Stomach (tissue), 4 donors: Measurements from ENCODE around the gene SORCS2.

ENCODE experiments used
- EP300 ChIP-seq: sonication (generic); formaldehyde crosslinking; IDR thresholded peaks from one replicate; pipeline ENCODE4 v1.6.1; 2017; ENCODE audit warnings: antibody characterized with exemption
- POLR2A ChIP-seq, 4 donors: fragments of 450-650 bp; IDR thresholded peaks; one replicate each; pipeline ENCODE4 v1.6.1; 2016; ENCODE audit warnings: antibody characterized with exemption in 4 of 4, control low read depth in 2 of 4, mild to moderate bottlenecking in 1 of 4, moderate library complexity in 1 of 4
- POLR2AphosphoS5 ChIP-seq, 3 donors: sonication (generic); formaldehyde crosslinking; IDR thresholded peaks; one replicate each; pipeline ENCODE4 v1.6.1; 2016; ENCODE audit warnings: antibody characterized with exemption in 3 of 3
- TF ChIP-seq, protein P1 (sequence below), 7 experiments: fragments of 450-650 bp in 4 of 7; fragments of 200-600 bp in 3 of 7; sonication (generic) in 3 of 7; IDR thresholded peaks; one replicate each; pipeline ENCODE4 v1.5.1; 2016 to 2019; ENCODE audit warnings: antibody characterized with exemption in 7 of 7, control low read depth in 2 of 7, mild to moderate bottlenecking in 1 of 7

DNA sequence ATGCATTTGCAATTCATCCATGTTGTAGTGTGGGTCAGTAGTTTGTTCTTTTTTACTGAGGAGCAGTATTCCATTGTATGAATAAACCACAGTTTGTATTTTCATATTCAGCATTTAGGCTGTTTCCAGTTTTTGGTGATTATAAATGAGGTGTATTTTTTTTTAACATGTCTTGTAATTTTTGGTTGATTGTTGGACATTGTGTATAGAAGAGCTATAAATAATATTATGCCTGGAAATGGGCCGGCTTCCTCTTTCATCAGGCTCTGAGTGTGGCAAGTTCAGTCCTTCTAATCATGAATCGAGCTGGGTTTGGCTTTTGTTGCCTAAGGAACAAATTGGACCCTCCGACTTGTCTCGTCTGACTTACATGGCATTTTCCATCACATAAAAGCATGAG is 126.7 kb downstream of the SORCS2 start:
- TF ChIP-seq, protein P1, sequence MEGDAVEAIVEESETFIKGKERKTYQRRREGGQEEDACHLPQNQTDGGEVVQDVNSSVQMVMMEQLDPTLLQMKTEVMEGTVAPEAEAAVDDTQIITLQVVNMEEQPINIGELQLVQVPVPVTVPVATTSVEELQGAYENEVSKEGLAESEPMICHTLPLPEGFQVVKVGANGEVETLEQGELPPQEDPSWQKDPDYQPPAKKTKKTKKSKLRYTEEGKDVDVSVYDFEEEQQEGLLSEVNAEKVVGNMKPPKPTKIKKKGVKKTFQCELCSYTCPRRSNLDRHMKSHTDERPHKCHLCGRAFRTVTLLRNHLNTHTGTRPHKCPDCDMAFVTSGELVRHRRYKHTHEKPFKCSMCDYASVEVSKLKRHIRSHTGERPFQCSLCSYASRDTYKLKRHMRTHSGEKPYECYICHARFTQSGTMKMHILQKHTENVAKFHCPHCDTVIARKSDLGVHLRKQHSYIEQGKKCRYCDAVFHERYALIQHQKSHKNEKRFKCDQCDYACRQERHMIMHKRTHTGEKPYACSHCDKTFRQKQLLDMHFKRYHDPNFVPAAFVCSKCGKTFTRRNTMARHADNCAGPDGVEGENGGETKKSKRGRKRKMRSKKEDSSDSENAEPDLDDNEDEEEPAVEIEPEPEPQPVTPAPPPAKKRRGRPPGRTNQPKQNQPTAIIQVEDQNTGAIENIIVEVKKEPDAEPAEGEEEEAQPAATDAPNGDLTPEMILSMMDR (IDR thresholded peaks at IDR 0.05): no peak
- TF ChIP-seq POLR2AphosphoS5 (IDR thresholded peaks at IDR 0.05) (no peak), POLR2A (IDR thresholded peaks at IDR 0.05) (no peak), EP300 (no peak)
